Mesothelial cell of epicardium (in vitro differentiated cells): ENCODE measurements around the gene WDR76. TPM values are rescaled to one million over a fixed set of nuclear protein-coding genes. Genes with fewer than 3 reads are reported as not detected.

Experiments
- DNase-seq, 2 experiments: peaks; one replicate each; pipeline ENCODE4 v3.0.0; 2021; ENCODE audit warnings: low spot score in 2 of 2; ENCODE audit not compliant: unreplicated experiment in 2 of 2
- H3K27ac Mint-ChIP-seq: 2 replicates; pipeline ENCODE4 v1.8.0; 2021; ENCODE audit warnings: mixed read lengths
- H3K27me3 Mint-ChIP-seq: 2 replicates; pipeline ENCODE4 v1.8.0; 2021; ENCODE audit warnings: low read depth, mixed read lengths
- H3K36me3 Mint-ChIP-seq: 2 replicates; pipeline ENCODE4 v1.8.0; 2021; ENCODE audit warnings: mixed read lengths
- H3K4me1 Mint-ChIP-seq: 2 replicates; pipeline ENCODE4 v1.8.0; 2021; ENCODE audit warnings: mixed read lengths
- H3K4me3 Mint-ChIP-seq: 2 replicates; pipeline ENCODE4 v1.8.0; 2021; ENCODE audit warnings: mild to moderate bottlenecking, moderate library complexity, mixed read lengths
- H3K9me3 Mint-ChIP-seq: 2 replicates; pipeline ENCODE4 v1.8.0; 2021; ENCODE audit warnings: mixed read lengths
- total RNA-seq: library from RNA; stranded (reverse); gene quantifications from 3 replicates; pipeline ENCODE4 v1.2.1, GENCODE V29; 2021
- TF ChIP-seq, protein P1 (sequence below): fragments of 200-600 bp; sonication (generic); IDR thresholded peaks from one replicate; pipeline ENCODE4 v1.5.0; 2021; ENCODE audit warnings: antibody characterized with exemption; ENCODE audit not compliant: unreplicated experiment

Gene WDR76
- total RNA-seq, 1 donor from 2014 or later = 8.0 TPM

GRCh38 chr15:43792761-43793476 lies 33.9 kb upstream of the WDR76 start:
- peak overlapping the region; percentile 99 for H3K4me3 Mint-ChIP-seq
- peaks cover 20% of the 10 kb centered on the region for H3K36me3 Mint-ChIP-seq
- H3K27me3 Mint-ChIP-seq = no peaks in the 10 kb centered on the region
- H3K27ac Mint-ChIP-seq = peak overlapping the region; percentile 99
- H3K9me3 Mint-ChIP-seq = no peaks in the 10 kb centered on the region
- peaks cover 23% of the 10 kb centered on the region for H3K4me1 Mint-ChIP-seq
- TF ChIP-seq, protein P1, sequence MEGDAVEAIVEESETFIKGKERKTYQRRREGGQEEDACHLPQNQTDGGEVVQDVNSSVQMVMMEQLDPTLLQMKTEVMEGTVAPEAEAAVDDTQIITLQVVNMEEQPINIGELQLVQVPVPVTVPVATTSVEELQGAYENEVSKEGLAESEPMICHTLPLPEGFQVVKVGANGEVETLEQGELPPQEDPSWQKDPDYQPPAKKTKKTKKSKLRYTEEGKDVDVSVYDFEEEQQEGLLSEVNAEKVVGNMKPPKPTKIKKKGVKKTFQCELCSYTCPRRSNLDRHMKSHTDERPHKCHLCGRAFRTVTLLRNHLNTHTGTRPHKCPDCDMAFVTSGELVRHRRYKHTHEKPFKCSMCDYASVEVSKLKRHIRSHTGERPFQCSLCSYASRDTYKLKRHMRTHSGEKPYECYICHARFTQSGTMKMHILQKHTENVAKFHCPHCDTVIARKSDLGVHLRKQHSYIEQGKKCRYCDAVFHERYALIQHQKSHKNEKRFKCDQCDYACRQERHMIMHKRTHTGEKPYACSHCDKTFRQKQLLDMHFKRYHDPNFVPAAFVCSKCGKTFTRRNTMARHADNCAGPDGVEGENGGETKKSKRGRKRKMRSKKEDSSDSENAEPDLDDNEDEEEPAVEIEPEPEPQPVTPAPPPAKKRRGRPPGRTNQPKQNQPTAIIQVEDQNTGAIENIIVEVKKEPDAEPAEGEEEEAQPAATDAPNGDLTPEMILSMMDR = no peak
- no peak for DNase-seq

DNA sequence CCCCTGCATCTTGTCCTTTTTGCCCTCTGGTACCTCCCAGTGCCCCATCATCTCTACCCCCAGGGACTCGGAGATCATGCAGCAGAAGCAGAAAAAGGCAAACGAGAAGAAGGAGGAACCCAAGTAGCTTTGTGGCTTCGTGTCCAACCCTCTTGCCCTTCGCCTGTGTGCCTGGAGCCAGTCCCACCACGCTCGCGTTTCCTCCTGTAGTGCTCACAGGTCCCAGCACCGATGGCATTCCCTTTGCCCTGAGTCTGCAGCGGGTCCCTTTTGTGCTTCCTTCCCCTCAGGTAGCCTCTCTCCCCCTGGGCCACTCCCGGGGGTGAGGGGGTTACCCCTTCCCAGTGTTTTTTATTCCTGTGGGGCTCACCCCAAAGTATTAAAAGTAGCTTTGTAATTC lies 33.2 kb upstream of the WDR76 start:
- TF ChIP-seq, protein P1 = no peak
- peaks cover 24% of the 10 kb centered on the region for H3K36me3 Mint-ChIP-seq
- no peaks in the 10 kb centered on the region for H3K9me3 Mint-ChIP-seq
- H3K27me3 Mint-ChIP-seq = no peaks in the 10 kb centered on the region
- peaks cover 28% of the 10 kb centered on the region for H3K4me1 Mint-ChIP-seq
- peak overlapping the region; percentile 99 for H3K27ac Mint-ChIP-seq
- no peak for DNase-seq
- peak overlapping the region; percentile 99 for H3K4me3 Mint-ChIP-seq

GRCh38 chr15:43794269-43795037 lies 32.3 kb upstream of the WDR76 start:
- H3K27ac Mint-ChIP-seq = peak overlapping the region; percentile 99
- no peaks in the 10 kb centered on the region for H3K27me3 Mint-ChIP-seq
- no peaks in the 10 kb centered on the region for H3K9me3 Mint-ChIP-seq
- H3K36me3 Mint-ChIP-seq = peaks cover 27% of the 10 kb centered on the region
- peaks cover 30% of the 10 kb centered on the region for H3K4me1 Mint-ChIP-seq
- TF ChIP-seq, protein P1 = no peak
- no peak for DNase-seq
- peak overlapping the region; percentile 99 for H3K4me3 Mint-ChIP-seq

DNA sequence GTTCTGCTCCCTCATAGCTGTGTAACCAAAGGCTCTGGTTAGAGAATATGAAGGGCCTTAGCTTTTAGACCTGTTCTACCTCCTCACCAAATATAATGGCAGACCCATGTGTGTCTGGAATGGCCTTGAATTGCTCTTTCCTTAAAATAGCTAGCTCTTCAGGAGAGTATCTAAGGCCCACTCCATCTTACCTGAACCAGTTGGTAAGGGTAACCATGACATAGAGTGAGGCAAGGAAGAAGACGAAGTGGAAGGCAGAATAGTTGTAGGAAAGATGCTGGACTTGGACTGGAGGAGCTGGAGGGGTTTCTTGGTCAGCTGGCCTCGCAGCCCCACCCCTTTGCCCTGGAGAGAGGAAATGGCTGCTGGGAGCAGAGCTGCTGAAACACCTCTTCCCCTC lies 31.6 kb upstream of the WDR76 start:
- Mint-ChIP-seq H3K27ac (no peak overlapping the region), H3K9me3 (no peaks in the 10 kb centered on the region), H3K4me1 (peaks cover 33% of the 10 kb centered on the region), H3K4me3 (no peak overlapping the region), H3K27me3 (no peaks in the 10 kb centered on the region), H3K36me3 (peaks cover 28% of the 10 kb centered on the region)
- TF ChIP-seq, protein P1 = no peak
- no peak for DNase-seq

GRCh38 chr15:43795997-43796396 lies 30.8 kb upstream of the WDR76 start:
- Mint-ChIP-seq H3K9me3 (no peaks in the 10 kb centered on the region), H3K27me3 (no peaks in the 10 kb centered on the region), H3K4me1 (peaks cover 38% of the 10 kb centered on the region), H3K27ac (no peak overlapping the region), H3K36me3 (peaks cover 30% of the 10 kb centered on the region), H3K4me3 (no peak overlapping the region)
- no peak for DNase-seq
- TF ChIP-seq, protein P1 = no peak
